ENCODE results near the gene FBN1. TPM values are rescaled to one million over a fixed set of nuclear protein-coding genes. Genes with fewer than 3 reads are reported as not detected.

FBN1 gene
- total RNA-seq, 4 donors from 2014 or later, result 128 to 325 (median 215) TPM

DNA sequence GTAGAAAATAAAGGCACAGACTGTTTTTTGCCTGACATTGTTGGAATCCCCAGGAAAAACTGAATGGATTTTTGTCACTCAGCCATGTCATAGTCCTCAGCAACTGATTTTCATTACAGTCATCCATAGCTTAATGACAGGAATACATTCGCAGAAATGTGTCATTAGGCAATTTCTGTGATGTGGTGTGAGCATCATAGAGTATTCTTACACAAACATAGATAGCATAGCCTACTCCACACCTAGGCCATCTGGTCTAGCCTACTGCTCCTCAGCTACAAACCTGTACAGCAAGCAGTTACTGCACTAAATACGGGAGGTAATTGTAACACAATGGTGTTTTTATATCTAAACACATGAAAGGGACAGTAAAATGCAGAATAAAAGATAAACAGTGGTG lies 34.4 kb upstream of the FBN1 start:
- TF ChIP-seq, protein P1, sequence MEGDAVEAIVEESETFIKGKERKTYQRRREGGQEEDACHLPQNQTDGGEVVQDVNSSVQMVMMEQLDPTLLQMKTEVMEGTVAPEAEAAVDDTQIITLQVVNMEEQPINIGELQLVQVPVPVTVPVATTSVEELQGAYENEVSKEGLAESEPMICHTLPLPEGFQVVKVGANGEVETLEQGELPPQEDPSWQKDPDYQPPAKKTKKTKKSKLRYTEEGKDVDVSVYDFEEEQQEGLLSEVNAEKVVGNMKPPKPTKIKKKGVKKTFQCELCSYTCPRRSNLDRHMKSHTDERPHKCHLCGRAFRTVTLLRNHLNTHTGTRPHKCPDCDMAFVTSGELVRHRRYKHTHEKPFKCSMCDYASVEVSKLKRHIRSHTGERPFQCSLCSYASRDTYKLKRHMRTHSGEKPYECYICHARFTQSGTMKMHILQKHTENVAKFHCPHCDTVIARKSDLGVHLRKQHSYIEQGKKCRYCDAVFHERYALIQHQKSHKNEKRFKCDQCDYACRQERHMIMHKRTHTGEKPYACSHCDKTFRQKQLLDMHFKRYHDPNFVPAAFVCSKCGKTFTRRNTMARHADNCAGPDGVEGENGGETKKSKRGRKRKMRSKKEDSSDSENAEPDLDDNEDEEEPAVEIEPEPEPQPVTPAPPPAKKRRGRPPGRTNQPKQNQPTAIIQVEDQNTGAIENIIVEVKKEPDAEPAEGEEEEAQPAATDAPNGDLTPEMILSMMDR (IDR thresholded peaks at IDR 0.05; ENCODE audit: low read depth), result no peak

DNA sequence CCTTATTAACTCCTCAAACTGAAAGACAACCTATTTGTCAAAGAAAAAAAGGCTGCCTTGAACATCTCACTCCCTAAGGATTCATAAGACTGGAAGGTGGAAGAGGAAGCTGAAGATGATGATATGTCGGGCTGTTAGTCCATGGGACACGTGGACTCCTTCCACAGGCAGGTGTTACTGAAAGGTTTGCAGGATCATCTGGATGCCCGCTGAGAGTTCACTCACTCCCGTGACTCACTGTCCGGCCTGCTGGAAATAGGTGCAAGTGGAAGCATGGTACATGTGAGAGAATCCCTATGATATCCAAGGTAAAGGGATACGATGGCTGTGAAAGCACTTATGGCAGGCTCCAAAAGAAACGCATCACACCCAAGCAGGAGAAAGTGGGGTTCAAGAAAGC lies 33.3 kb upstream of the FBN1 start:
- TF ChIP-seq, protein P1 (IDR thresholded peaks at IDR 0.05; ENCODE audit: low read depth), result no peak

DNA sequence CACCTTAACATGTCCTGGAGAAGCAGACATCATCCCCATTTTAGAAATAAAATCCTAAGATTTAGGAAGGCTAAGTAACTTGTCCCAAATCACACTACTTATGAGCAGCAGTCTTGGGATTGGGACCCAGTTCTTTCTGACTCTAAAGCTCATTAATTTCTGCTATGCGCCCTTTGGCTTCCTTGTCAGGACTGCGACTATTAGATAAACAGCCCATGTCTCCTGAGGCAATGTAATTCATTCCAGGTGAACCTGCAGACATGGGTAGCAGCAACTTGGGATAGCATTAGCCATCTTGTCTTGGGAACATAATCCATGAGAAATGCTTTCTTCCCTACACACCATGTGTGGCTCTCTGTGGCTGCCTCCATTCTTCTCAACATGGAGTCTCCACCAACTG lies 32.3 kb upstream of the FBN1 start:
- TF ChIP-seq, protein P1 (IDR thresholded peaks at IDR 0.05; ENCODE audit: low read depth), result no peak

DNA sequence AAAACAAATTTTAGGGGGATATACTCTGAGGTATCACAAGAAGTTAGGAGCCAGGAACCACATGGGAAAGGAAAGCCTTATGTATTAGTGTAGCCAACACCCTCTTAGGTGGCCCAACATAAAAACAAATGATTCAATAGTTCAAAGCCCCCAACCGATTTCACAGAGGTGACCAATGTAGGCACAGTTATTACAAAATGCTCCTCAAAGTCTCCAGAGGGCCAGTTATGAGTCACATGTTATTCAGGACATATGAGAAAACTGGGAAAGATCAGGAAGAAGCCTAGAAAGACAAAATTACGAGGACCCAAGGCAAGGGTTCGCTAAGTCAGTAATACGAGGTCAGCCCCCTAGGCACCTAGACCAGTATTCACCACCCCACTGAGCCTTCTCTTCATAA lies 29.9 kb upstream of the FBN1 start:
- TF ChIP-seq, protein P1 (IDR thresholded peaks at IDR 0.05; ENCODE audit: low read depth), result no peak

DNA sequence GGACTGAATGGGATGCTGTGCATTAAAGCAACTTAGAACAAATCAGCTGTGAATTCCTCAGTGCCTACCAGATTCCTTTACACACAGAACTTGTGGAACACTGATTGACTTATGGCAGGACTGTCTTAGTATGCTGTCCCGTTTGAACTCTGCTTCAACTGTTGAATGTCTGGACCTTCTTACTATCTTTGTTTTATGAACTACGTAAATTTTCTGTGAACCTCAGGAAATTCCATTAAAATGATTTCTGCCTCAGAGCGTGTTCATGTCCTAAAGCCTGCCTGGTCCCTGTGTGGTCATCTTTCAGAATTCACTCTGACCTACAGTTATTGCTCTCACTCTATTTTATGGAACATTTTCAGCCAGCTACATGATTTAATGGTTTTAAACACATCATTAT lies 29.4 kb upstream of the FBN1 start:
- TF ChIP-seq, protein P1 (IDR thresholded peaks at IDR 0.05; ENCODE audit: low read depth), result no peak

DNA sequence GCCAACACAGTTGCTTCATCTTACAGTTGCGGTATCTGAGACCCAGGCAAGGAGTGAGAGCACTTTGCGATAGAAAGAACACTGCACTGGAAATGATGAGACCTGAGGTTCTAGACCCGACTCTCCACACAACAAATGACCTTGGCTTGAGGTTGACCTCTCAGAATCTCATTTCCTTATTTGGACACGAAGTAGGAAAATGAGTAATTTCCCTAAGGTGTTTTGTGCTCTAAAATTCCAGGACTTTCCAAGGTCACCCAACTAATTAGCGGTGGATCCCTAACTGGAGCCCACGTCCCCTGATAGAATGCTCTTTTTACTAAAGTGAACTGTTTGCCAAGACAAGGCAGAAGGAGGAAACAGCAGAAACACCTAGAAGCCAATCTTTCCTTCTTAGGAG lies 26.7 kb upstream of the FBN1 start:
- TF ChIP-seq, protein P1 (IDR thresholded peaks at IDR 0.05; ENCODE audit: low read depth), result no peak

DNA sequence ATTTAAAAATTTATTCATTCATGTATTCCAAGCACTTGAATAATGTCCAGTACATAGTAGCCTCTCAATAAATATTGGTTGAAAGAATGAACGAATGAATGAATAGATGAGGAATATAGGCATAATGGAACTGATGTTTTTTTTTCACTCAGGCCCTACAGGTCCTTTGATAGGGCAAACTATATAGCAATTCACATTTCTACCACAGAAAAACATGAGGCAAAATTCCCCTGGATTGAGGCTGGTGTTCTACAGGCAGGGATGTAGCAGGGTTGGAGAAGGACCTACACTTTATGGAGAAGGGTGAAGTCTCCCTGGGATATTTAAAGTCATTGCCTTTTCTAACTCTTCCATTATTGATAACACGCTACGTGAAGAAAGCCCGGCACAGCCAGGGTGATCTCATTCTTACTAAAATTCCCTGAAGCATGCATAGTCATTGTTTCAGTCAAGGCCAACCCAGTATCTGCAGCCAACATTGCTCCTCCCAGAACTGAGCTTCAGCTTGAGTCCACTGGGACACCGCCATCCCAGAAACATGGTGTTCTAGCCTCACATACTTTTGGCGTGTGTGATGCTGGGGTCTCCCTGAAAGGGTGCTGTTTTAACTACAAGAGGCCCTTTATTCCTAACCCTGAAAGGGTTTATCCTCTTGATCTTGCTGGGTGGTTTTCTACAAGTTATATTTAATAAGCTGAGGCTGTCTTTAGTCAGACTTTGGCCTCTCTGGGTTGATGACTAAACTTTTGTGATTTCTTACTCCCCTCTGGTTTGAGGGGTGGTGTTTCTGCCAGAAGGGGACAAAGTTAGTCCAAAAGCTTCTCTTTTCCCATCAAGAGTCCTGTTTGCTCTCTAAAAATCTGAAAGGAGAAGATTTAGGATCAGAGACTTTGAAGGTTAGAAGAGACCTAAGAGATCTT lies 25.9 kb upstream of the FBN1 start:
- TF ChIP-seq, protein P1 (IDR thresholded peaks at IDR 0.05; ENCODE audit: low read depth), result no peak

All from subcutaneous adipose tissue (tissue), 4 donors.